ENCODE measurements around the gene MCTP2.
"Not testable (repeated sequence)": the region's sequence is repeated elsewhere in the genome, so short reads cannot be mapped to it uniquely, and the experiment has no call there.

The MCTP2 gene

DNA sequence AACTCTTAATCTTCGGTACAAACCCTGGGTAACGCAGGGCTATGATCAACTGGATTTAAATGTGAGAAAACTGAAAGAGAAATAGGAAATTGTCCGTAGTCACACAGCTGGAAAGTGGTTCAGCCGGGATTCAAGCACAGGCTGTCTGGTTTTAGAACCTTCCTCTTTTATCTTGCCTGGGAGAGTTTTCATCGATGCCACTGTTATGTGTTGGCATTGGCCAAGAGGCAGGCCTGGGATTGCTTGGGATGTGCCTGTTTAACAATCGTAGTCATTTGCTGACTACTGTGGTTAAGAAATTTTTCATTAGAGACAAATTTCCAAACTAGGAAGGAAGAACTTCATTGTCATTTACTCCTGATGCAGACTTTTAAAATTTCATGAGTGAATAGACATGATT is 4.3 kb downstream of the MCTP2 start:
- no peak for DNase-seq (ENCODE audit: low read depth in 2 of 2)

GRCh38 chr15:94236608-94237007 is 5.2 kb downstream of the MCTP2 start:
- DNase-seq (ENCODE audit: low read depth in 2 of 2), result no peak

- DNase-seq (ENCODE audit: low read depth in 2 of 2), result no peak
These were observed 6.5 kb downstream of the MCTP2 start for GRCh38 chr15:94237903-94238302.

- DNase-seq (ENCODE audit: low read depth in 2 of 2), result no peak
These were observed 7.3 kb downstream of the MCTP2 start for GRCh38 chr15:94238539-94239118.

GRCh38 chr15:94239474-94239873 is 8.1 kb downstream of the MCTP2 start:
- DNase-seq (ENCODE audit: low read depth in 2 of 2), result no peak

DNA sequence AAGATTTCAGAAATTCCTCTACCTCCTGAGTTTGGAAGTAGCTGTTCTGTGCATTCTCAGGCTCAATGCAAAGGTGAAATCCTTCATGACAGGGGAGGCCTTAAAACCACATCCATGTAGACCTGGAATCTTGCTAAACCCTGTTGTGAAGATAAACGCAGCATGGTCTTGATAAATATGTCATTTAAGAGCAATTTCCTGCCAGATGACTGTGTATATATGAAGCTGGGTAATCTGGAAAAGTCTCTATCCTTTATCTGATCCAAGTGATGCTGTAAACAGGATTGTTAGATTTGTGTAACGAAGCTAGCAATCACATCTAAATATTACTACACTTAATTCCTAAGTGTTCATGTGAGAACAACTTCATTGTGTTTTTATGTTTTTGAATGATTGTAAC is 9.1 kb downstream of the MCTP2 start:
- no peak for DNase-seq (ENCODE audit: low read depth in 2 of 2)

DNA sequence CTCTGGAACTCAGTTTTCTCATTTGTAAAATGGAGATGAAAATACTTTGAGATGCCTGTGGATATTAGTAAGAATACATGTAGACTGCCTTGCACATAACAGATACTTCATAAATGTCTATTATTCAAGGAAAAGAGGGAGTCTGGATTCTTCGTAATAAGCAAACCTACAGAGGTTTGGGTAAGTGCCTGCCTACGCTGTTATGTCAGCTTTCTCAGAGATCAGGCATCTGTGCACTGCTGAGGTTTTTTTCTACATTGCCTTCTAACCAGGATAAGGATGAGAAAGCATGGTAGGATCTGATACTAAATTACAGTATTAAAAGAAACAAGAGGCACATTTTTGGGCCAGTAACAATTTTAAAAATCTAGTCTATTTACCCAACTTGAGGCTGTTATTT is 10.9 kb downstream of the MCTP2 start:
- no peak for DNase-seq (ENCODE audit: low read depth in 2 of 2)

DNA sequence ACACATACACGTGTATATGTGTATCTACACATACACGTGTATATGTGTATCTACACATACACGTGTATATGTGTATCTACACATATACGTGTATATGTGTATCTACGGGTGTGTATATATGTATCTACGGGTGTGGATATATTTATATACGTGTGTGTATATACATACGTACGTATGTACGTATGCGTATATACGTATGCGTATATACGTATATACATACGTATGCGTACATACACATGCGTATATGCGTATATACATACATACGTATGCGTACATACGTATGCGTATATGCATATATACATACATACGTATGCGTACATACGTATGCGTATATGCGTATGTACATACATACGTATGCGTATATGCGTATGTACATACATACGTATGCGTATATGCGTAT is 11.6 kb downstream of the MCTP2 start:
- not testable (repeated sequence) for DNase-seq (ENCODE audit: low read depth in 2 of 2)

GRCh38 chr15:94243418-94243817 is 12.1 kb downstream of the MCTP2 start:
- no peak for DNase-seq (ENCODE audit: low read depth in 2 of 2)

- DNase-seq (ENCODE audit: low read depth in 2 of 2), result no peak
These were observed 14.7 kb downstream of the MCTP2 start for GRCh38 chr15:94246016-94246415.

DNA sequence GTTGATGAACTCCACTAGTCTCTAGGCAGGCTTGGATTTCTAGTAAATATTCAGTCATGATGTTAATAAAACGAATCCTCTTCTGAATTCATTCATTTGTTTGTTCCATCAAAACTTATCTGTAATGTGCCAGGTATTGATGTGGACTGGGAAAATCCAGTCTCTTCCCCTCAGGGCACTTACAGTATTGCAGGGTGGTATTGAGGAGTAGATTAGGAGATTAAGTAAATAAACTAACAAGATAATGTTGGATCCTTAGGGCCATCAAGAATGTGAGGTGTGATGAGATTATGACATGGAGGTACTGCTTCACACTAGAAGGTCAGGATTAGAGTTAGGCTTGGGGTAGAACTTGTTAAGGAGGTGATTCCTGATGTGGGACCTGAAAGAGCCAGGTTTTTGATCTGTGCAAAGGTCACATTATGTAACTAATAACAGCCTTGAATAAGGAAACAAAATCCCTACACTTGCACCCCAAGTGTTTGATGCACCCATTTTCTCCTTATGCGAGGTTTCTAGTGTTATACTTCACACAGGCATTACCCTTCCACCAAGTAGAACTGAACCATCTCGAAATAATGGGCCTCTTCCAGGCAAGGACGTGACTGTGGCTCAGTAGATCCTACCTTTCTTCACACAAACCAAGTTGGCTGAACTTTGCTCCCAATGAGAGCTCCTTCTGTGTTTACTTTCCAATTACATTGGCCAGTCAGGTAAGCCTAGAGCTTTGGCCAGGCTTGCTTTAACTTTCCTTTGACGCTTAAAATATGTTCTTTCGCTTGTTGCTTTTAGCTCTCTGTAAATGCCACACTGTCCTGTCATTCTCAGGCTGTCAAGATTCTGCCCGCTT is 16.7 kb downstream of the MCTP2 start:
- no peak for DNase-seq (ENCODE audit: low read depth in 2 of 2)

- no peak for DNase-seq (ENCODE audit: low read depth in 2 of 2)
These were observed 19.4 kb downstream of the MCTP2 start for GRCh38 chr15:94250801-94251200.

DNA sequence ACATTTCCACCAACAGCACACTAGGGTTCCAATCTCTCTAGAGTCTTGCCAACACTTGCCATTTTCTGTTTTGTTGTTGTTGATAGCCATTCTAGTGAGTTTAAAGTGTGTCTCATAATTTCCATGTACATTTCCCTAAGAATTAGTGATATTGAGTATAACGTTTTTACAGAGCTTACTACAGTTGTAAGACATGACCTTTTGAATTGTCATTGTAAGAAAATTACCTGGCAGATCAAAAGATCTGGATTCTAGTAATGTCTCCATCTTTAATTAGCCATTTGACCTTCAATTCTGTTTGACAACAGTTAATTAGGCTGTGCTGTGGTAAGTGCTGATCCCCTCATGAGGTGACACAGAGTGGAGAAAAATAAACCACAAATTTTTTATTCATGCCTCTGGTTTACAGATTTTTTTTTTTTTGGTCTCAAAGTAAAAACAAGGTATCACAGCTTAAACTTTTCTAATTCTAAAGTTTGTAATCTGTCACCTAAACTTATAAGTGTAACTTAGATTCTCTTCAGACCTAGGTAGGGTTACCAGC is 20.9 kb downstream of the MCTP2 start:
- no peak for DNase-seq (ENCODE audit: low read depth in 2 of 2)

GRCh38 chr15:94252906-94253491 is 21.6 kb downstream of the MCTP2 start:
- DNase-seq (ENCODE audit: low read depth in 2 of 2), result no peak

- DNase-seq (ENCODE audit: low read depth in 2 of 2), result no peak
These were observed 22.4 kb downstream of the MCTP2 start for GRCh38 chr15:94253742-94254141.

DNA sequence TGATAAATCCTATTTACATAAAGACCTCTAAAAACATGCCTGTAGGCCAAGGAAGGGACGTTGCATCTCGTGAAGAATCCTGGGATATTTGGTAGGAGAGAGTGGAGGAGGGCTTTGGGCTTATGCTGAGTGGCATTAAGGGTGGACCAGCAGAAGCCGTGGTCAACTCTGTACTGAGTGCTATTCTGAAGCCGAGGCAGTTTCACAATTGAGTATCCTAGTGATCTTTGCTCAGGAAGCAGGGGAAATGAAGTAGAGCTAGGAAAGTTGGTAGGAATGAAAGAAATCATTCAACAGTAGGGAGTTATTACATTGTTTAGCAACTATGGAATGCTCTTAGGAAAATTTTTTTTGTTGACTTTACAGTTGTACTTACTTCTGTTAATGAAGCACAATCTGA is 24.2 kb downstream of the MCTP2 start:
- no peak for DNase-seq (ENCODE audit: low read depth in 2 of 2)

DNA sequence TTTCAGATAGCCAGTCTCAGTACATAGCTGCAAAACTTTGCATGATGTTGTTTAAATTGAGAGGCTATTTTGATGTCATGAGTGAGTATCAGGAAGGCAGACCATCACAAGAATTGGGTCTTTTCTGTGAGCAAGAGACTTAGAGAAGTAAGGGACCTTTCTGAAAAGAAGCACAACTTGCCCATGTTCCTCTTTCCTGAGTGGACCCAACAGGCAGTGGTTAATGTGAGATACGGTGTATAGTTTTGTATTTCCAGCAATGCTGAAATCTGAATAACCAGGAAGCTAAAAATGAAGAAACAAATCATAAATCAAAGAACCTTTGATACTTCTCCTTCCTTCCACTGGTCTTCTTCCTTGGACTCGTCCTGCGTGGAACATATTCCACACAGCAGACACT is 25.1 kb downstream of the MCTP2 start:
- DNase-seq (ENCODE audit: low read depth in 2 of 2), result no peak

- not testable (repeated sequence) for DNase-seq (ENCODE audit: low read depth in 2 of 2)
These were observed 26.4 kb downstream of the MCTP2 start for GRCh38 chr15:94257776-94258175.

DNA sequence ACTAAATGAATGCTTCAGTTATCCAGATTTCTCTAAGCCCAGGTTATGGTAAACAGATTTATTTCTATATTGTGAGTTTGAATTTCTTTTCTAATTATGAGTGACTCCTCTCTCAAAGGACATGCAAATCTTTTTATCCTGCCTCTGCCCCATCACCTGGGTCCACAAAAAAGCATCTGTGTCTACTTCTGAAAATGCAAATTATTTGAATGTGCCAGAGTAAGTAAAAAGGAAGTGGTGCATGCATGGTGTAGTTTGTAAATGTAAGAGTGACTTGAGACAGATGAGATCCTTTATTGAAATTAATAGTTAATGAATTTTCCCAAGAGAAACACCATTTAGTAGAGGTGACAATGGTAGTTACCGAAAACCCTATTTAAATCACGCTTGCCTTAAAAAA is 26.9 kb downstream of the MCTP2 start:
- no peak for DNase-seq (ENCODE audit: low read depth in 2 of 2)

DNA sequence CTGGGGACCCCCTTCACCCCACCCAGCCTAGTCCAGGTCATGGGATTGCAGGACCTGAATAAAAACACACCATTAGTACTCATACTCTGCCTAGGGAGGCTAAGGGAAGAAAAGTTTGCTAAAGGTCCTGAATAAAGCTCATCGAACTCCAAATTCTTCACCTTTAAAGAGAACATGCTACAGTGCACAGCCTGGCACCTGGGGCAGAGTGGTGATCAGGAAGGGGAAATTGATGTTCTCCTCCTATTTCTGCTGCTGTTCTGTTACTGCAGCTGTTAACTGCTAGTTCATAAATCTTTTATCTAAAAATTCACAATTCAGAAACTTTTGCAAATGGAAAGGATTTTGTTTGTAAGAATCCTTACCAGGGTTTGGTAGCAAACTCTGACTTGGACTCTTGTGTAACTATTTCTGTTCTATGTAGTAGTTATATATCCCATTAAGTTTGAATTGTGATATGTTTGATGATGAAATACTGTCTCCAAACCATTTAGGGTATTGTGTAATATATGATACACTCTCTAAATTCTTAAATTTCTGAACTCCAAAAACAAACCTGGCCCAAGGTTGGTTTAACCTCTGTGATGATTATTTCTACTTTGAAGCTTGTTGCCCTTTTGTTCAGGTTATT is 27.9 kb downstream of the MCTP2 start:
- DNase-seq (ENCODE audit: low read depth in 2 of 2), result no peak

GRCh38 chr15:94259863-94260262 is 28.5 kb downstream of the MCTP2 start:
- DNase-seq (ENCODE audit: low read depth in 2 of 2), result no peak

DNA sequence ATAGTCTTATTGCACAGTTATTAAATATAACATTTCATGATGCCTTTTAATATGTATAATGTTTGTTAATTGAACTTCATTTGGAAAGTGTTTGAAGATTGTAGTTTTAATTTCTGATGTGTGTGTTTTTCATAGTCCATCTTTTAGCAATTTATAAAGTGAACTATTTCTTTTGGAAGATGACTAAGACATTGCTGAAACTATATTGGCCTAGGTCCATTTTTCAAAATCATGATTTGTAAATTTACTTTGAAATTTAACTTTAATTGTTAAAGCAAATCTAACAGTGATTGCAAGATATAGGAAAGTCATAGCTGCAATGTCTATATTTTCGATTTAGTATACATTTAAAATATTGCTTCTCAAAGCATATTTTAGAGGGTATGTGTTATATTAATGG is 30.8 kb downstream of the MCTP2 start:
- no peak for DNase-seq (ENCODE audit: low read depth in 2 of 2)
